Endothelial cell of umbilical vein (primary cell): Measurements from ENCODE around the gene B4GALNT1. TPM values are rescaled to one million over a fixed set of nuclear protein-coding genes. Genes with fewer than 3 reads are reported as not detected.

Experiments used
- BruUV-seq: library from RNA; stranded (reverse); fragments of 400-500 nt; replicated peaks from 2 replicates; lab custom pipeline; 2021; lab: Mats Ljungman, UMichigan
- CTCF ChIA-PET: fragments of 300-600, 350-600 bp; sonication (Branson Sonifier 250); formaldehyde crosslinking; loops from one replicate; lab custom pipeline; 2021; ENCODE audit warnings: antibody characterized with exemption, inconsistent platforms; lab: Charles Lee
- POLR2A ChIA-PET: fragments of 300-600, 350-600 bp; sonication (Branson Sonifier 250); formaldehyde crosslinking; loops from one replicate; lab custom pipeline; 2021; ENCODE audit warnings: antibody characterized with exemption, inconsistent platforms; lab: Charles Lee
- DNase-seq: peaks from one replicate; pipeline ENCODE4 v3.0.0-alpha.2; 2011; ENCODE audit warnings: low read depth, low spot score
- FAIRE-seq: peaks from 2 replicates; lab custom pipeline; 2011; peaks lifted over from hg19 to GRCh38; lab: Jason Lieb, UNC
- H2AFZ ChIP-seq: 2 replicates; pipeline ENCODE4 v1.6.0; 2012; ENCODE audit warnings: low read depth, low read length, control low read depth, inconsistent platforms
- H3K27ac ChIP-seq: 2 replicates; pipeline ENCODE4 v1.5.1; 2011; ENCODE audit warnings: low read depth, mild to moderate bottlenecking, control low read depth, low read length, moderate library complexity; ENCODE audit not compliant: insufficient read depth
- H3K27me3 ChIP-seq, 2 experiments: 2 replicates each; pipeline versions ENCODE4 v1.6.0 to v1.6.1; 2011; ENCODE audit warnings: low read length in 2 of 2, mixed read lengths in 1 of 2; ENCODE audit not compliant: control insufficient read depth in 2 of 2, insufficient read depth in 2 of 2
- H3K36me3 ChIP-seq, 2 experiments: 2 replicates in 1 of 2; 3 replicates in 1 of 2; pipeline ENCODE4 v1.5.1; 2011; ENCODE audit warnings: low read length in 2 of 2, mild to moderate bottlenecking in 1 of 2, moderate library complexity in 1 of 2; ENCODE audit not compliant: control insufficient read depth in 2 of 2, insufficient read depth in 2 of 2; ENCODE audit errors: extremely low read depth in 1 of 2
- H3K4me1 ChIP-seq: 3 replicates; pipeline ENCODE4 v1.5.1; 2011; ENCODE audit warnings: mild to moderate bottlenecking, low read length; ENCODE audit not compliant: control insufficient read depth, insufficient read depth; ENCODE audit errors: extremely low read depth
- H3K4me2 ChIP-seq: 2 replicates; pipeline ENCODE4 v1.6.1; 2011; ENCODE audit warnings: low read length, control low read depth, mixed read lengths; ENCODE audit not compliant: insufficient read depth
- H3K4me3 ChIP-seq, 3 experiments: fragments of 200-600 bp in 1 of 3; sonication (generic), shearing (Covaris generic) in 1 of 3; replicated peaks in 1 of 3; 2 replicates each; pipeline ENCODE4 v1.5.1; 2011 to 2016; ENCODE audit warnings: control low read depth in 3 of 3, low read length in 3 of 3, mild to moderate bottlenecking in 2 of 3, inconsistent platforms in 1 of 3, low read depth in 1 of 3, moderate library complexity in 1 of 3; ENCODE audit not compliant: insufficient read depth in 1 of 3
- H3K79me2 ChIP-seq: 2 replicates; pipeline ENCODE4 v1.6.0; 2012; ENCODE audit warnings: low read length, inconsistent platforms; ENCODE audit not compliant: control insufficient read depth, insufficient read depth
- H3K9ac ChIP-seq: replicated peaks from 2 replicates; pipeline ENCODE3; 2011; ENCODE audit warnings: low read length, control low read depth; ENCODE audit not compliant: insufficient read depth; ENCODE audit errors: extremely low read depth
- H3K9me1 ChIP-seq: replicated peaks from 3 replicates; pipeline ENCODE4 v1.6.0; 2011; ENCODE audit warnings: mild to moderate bottlenecking, low read length; ENCODE audit not compliant: control insufficient read depth, insufficient read depth; ENCODE audit errors: extremely low read depth
- H3K9me3 ChIP-seq: replicated peaks from 2 replicates; pipeline ENCODE4 v1.5.1; 2012; ENCODE audit warnings: low read length, inconsistent platforms; ENCODE audit not compliant: control insufficient read depth, insufficient read depth
- H4K20me1 ChIP-seq: replicated peaks from 2 replicates; pipeline ENCODE3; 2011; ENCODE audit warnings: mild to moderate bottlenecking, low read length; ENCODE audit not compliant: control insufficient read depth, insufficient read depth; ENCODE audit errors: extremely low read depth
- EZH2 ChIP-seq: IDR thresholded peaks from 2 replicates; pipeline ENCODE4 v1.6.1; 2012; ENCODE audit warnings: borderline replicate concordance, low read depth, mild to moderate bottlenecking, moderate library complexity, low read length, inconsistent platforms; ENCODE audit not compliant: severe bottlenecking
- FOS ChIP-seq: IDR thresholded peaks from 2 replicates; pipeline ENCODE4 v1.6.1; 2011; ENCODE audit warnings: mild to moderate bottlenecking, low read length, moderate library complexity, borderline replicate concordance; ENCODE audit not compliant: insufficient read depth
- JUN ChIP-seq: IDR thresholded peaks from 2 replicates; pipeline ENCODE4 v1.6.1; 2011; ENCODE audit warnings: borderline replicate concordance, low read depth; ENCODE audit not compliant: insufficient read length, insufficient read depth
- MYC ChIP-seq: IDR thresholded peaks from one replicate; pipeline ENCODE4 v1.6.1; 2011; ENCODE audit warnings: mild to moderate bottlenecking, low read depth, low read length
- POLR2A ChIP-seq: IDR thresholded peaks from 2 replicates; pipeline ENCODE4 v1.6.1; 2012; ENCODE audit warnings: low read depth, mild to moderate bottlenecking, control low read depth, low read length
- POLR2AphosphoS5 ChIP-seq: IDR thresholded peaks from 2 replicates; pipeline ENCODE4 v1.6.1; 2012; ENCODE audit warnings: low read depth, mild to moderate bottlenecking, control low read depth, low read length, moderate library complexity; ENCODE audit not compliant: insufficient read depth
- dilution Hi-C: fragments of 300-500 bp; cut with MboI; formaldehyde crosslinking; loops from one replicate; pipeline ENCODE4 v1.15.0; 2019; ENCODE audit warnings: low sequenced_read_pairs; ENCODE audit not compliant: extremely low pct_ligation_motif_present
- intact Hi-C: fragments of 100-400 bp; cut with micrococcal nuclease; formaldehyde crosslinking; loops from one replicate; pipeline ENCODE4 v1.10.0; 2022
- polyA plus RNA-seq, 4 experiments: library from polyadenylated mRNA; depleted of rRNA in 3 of 4; stranded (reverse) in 3 of 4; unstranded in 1 of 4; fragments of >200 nt; gene quantifications; 2 replicates each; pipeline versions ENCODE4 v1.2.1 to v1.2.3, GENCODE V29; 2011 to 2012; ENCODE audit warnings: missing spikeins in 1 of 4
- total RNA-seq: library from RNA; stranded (reverse); gene quantifications from 2 replicates; pipeline ENCODE4 v1.2.3, GENCODE V29; 2021
- TF ChIP-seq, protein P1 (sequence below): IDR thresholded peaks from 2 replicates; pipeline ENCODE4 v1.6.1; 2011; ENCODE audit not compliant: insufficient read depth, insufficient read length
- TF ChIP-seq, protein P2 (sequence below), 2 donors: IDR thresholded peaks; 1 replicate in 1 of 2; 2 replicates in 1 of 2; pipeline ENCODE4 v1.5.1; 2011; ENCODE audit warnings: low read length in 2 of 2, mild to moderate bottlenecking in 2 of 2, moderate library complexity in 2 of 2, control low read depth in 1 of 2, inconsistent platforms in 1 of 2, low read depth in 1 of 2; ENCODE audit not compliant: insufficient read depth in 1 of 2; ENCODE audit errors: extremely low read depth in 1 of 2

B4GALNT1 gene
- total and polyA plus RNA-seq, 2 donors (not counting 3 experiments of a cell fraction or from before 2014, with no cell fraction given) = 0.33 to 0.35 TPM

DNA sequence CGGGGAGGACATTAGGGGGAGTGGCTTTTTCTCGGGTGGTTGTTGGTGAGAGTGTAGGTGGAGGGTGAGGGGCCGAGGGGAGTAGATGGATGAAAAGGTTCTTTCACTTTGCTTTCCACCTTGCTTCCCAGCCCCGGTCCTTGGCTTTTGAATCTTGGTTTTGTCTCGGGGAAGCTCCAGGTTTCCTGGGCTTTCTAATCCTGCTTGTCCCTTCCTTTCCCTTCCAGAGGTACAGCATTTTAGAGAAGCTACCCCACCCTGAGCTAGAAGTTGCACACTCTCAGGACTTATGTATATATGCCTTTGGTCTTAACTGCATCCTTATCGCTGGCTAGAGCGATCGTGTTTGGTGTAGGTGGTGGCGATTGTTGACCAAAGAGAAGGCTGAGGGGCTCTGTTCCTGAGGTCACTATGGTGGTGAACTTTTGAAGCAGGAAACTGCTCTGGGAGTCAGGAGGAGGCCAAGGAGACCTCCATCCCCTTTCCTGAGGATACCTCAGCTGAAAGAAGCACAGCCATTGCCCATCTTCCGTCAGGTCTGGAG is 41.1 kb downstream of the B4GALNT1 start:
- peaks cover 5% of the 10 kb centered on the region for H3K4me1 ChIP-seq
- peak overlapping the region; percentile 90 for H2AFZ ChIP-seq
- POLR2A ChIA-PET = interaction anchor here (0.9 kb wide), 1 partner anchor 28 kb away, joined by 6 read pairs; no protein-coding TSS in a partner anchor
- CTCF ChIA-PET = interaction anchor here (0.8 to 3.3 kb wide), 7 partner anchors 9 to 102 kb away, joined by 3 to 63 read pairs (median 4); partner anchors contain the start of genes ARHGEF25, B4GALNT1 and OS9
- no peak overlapping the region for H3K9ac ChIP-seq
- H3K9me1 ChIP-seq = no peaks in the 10 kb centered on the region
- peak overlapping the region in 2 of 3 experiments; percentile 60 to 83 for H3K4me3 ChIP-seq
- TSS peak; percentile 18 for BruUV-seq
- no peak for DNase-seq
- intact Hi-C loops = loop anchor here (1.0 to 2.0 kb wide), 2 partner anchors 11 to 19 kb away; partner anchors contain the start of gene ARHGEF25
- no peaks in the 10 kb centered on the region for H3K79me2 ChIP-seq
- TF ChIP-seq FOS (no peak), POLR2A (no peak), JUN (no peak), MYC (no peak), POLR2AphosphoS5 (no peak), EZH2 (no peak)
- TF ChIP-seq, protein P1, sequence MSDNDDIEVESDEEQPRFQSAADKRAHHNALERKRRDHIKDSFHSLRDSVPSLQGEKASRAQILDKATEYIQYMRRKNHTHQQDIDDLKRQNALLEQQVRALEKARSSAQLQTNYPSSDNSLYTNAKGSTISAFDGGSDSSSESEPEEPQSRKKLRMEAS = no peak
- TF ChIP-seq, protein P2, sequence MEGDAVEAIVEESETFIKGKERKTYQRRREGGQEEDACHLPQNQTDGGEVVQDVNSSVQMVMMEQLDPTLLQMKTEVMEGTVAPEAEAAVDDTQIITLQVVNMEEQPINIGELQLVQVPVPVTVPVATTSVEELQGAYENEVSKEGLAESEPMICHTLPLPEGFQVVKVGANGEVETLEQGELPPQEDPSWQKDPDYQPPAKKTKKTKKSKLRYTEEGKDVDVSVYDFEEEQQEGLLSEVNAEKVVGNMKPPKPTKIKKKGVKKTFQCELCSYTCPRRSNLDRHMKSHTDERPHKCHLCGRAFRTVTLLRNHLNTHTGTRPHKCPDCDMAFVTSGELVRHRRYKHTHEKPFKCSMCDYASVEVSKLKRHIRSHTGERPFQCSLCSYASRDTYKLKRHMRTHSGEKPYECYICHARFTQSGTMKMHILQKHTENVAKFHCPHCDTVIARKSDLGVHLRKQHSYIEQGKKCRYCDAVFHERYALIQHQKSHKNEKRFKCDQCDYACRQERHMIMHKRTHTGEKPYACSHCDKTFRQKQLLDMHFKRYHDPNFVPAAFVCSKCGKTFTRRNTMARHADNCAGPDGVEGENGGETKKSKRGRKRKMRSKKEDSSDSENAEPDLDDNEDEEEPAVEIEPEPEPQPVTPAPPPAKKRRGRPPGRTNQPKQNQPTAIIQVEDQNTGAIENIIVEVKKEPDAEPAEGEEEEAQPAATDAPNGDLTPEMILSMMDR (IDR thresholded peaks at IDR 0.05; ENCODE audit: extremely low read depth in 1 of 2, insufficient read depth in 1 of 2, low read depth in 1 of 2, low read length in 2 of 2) = no peak
- H4K20me1 ChIP-seq = no peaks in the 10 kb centered on the region
- H3K36me3 ChIP-seq = no peaks in the 10 kb centered on the region
- H3K4me2 ChIP-seq = peak overlapping the region; percentile 69
- dilution Hi-C loops = no loop called here
- no peak overlapping the region for H3K27ac ChIP-seq
- no peak for FAIRE-seq
- H3K9me3 ChIP-seq = no peaks in the 10 kb centered on the region
- H3K27me3 ChIP-seq = peaks cover 6 to 10% of the 10 kb centered on the region in 2 experiments
